SH-SY5Y (cell line): ENCODE data around the gene KCNH2.

Source experiments
- GATA2 ChIP-seq: IDR thresholded peaks from 2 replicates; pipeline ENCODE4 v1.6.1; 2011; ENCODE audit warnings: mild to moderate bottlenecking, low read depth, low read length
- GATA3 ChIP-seq: IDR thresholded peaks from 2 replicates; pipeline ENCODE4 v1.6.1; 2011; ENCODE audit warnings: low read depth, mild to moderate bottlenecking, low read length, moderate library complexity

GRCh38 chr7:150938566-150938965 is 39.6 kb downstream of the KCNH2 start:
- TF ChIP-seq GATA2 = no peak
- no peak for TF ChIP-seq GATA3
